Keratinocyte (primary cell): ENCODE results near the gene IGFALS.

ENCODE experiments used
- EZH2 ChIP-seq: IDR thresholded peaks from one replicate; pipeline ENCODE4 v1.6.1; 2012; ENCODE audit warnings: inconsistent platforms, mild to moderate bottlenecking, low read length, moderate library complexity
- TF ChIP-seq, protein P1 (sequence below), 3 experiments: IDR thresholded peaks in 1 of 3; conservative IDR thresholded peaks in 1 of 3; optimal IDR thresholded peaks in 1 of 3; 2 replicates in 2 of 3; 3 replicates in 1 of 3; pipeline versions ENCODE3 to v1.5.1; 2011; ENCODE audit warnings: low read length in 3 of 3, mild to moderate bottlenecking in 3 of 3, moderate library complexity in 2 of 3, control low read depth in 1 of 3, inconsistent platforms in 1 of 3; ENCODE audit not compliant: insufficient read depth in 2 of 3; ENCODE audit errors: extremely low read depth in 1 of 3

DNA sequence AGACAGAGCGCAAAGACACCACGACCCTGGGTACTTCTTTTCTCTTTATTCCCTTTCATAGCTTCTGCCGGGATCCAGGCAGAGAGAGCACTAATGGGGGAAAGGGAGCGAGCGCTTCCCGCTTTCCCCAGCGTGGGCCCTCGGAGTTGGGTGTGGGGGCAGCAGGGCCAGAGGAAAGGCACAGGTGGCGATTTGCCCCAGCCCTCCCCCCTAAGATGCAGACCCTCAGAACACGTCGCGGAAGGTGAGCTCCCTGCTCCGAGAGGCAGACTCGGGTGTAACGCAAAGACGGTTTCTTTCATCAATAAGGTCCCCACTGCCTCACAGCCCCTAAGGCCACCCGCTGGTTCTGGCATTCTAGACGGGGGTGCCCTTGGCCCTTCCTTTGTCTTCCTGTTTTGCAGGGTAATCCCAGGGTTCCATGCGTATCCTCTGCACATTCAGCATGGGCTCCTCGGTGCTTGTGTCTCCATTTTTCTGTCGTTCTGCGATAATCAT lies 21.6 kb downstream of the IGFALS start:
- TF ChIP-seq, protein P1, sequence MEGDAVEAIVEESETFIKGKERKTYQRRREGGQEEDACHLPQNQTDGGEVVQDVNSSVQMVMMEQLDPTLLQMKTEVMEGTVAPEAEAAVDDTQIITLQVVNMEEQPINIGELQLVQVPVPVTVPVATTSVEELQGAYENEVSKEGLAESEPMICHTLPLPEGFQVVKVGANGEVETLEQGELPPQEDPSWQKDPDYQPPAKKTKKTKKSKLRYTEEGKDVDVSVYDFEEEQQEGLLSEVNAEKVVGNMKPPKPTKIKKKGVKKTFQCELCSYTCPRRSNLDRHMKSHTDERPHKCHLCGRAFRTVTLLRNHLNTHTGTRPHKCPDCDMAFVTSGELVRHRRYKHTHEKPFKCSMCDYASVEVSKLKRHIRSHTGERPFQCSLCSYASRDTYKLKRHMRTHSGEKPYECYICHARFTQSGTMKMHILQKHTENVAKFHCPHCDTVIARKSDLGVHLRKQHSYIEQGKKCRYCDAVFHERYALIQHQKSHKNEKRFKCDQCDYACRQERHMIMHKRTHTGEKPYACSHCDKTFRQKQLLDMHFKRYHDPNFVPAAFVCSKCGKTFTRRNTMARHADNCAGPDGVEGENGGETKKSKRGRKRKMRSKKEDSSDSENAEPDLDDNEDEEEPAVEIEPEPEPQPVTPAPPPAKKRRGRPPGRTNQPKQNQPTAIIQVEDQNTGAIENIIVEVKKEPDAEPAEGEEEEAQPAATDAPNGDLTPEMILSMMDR (optimal IDR thresholded peaks at IDR 0.05 in 1 of 3, IDR thresholded peaks at IDR 0.05 in 1 of 3, conservative IDR thresholded peaks at IDR 0.05 in 1 of 3; ENCODE audit: extremely low read depth in 1 of 3, insufficient read depth in 2 of 3, low read length in 3 of 3): no peak
- TF ChIP-seq EZH2: no peak
